Fibroblast of gingiva (primary cell): ENCODE results near the gene RPL28.

Source experiments
- DNase-seq: peaks from one replicate; pipeline ENCODE4 v3.0.0-alpha.2; 2011; ENCODE audit warnings: low read depth

RPL28 gene

GRCh38 chr19:55451163-55451964 lies 65.6 kb downstream of the RPL28 start:
- DNase-seq = no peak

GRCh38 chr19:55451965-55452748 lies 66.4 kb downstream of the RPL28 start:
- DNase-seq = no peak
